GM18505 (cell line): ENCODE results near the gene MAP4K4.

ENCODE experiments used
- ATAC-seq: cut with Tn5 transposase; IDR thresholded peaks from one replicate; pipeline ENCODE4 v1.9.1; 2021; ENCODE audit not compliant: unreplicated experiment
- POLR2A ChIP-seq: IDR thresholded peaks from 4 replicates; pipeline ENCODE4 v1.6.1; 2011; ENCODE audit warnings: borderline replicate concordance; ENCODE audit not compliant: insufficient read depth, insufficient read length; ENCODE audit errors: extremely low read depth

Gene MAP4K4

GRCh38 chr2:101698844-101699754, 1.6 kb downstream of the MAP4K4 start:
- no peak for ATAC-seq
- TF ChIP-seq POLR2A = no peak

- TF ChIP-seq POLR2A = no peak
These were observed 2.4 kb downstream of the MAP4K4 start for GRCh38 chr2:101699755-101700461.

GRCh38 chr2:101704046-101704466, 6.5 kb downstream of the MAP4K4 start:
- no peak for ATAC-seq
- TF ChIP-seq POLR2A = no peak

More at GRCh38 chr2:101699755-101700461, 2.4 kb downstream of the MAP4K4 start:
- no peak for ATAC-seq

GRCh38 chr2:101704816-101705578, 7.5 kb downstream of the MAP4K4 start:
- no peak for ATAC-seq
- no peak for TF ChIP-seq POLR2A

GRCh38 chr2:101706121-101706818, 8.8 kb downstream of the MAP4K4 start:
- no peak for TF ChIP-seq POLR2A
- no peak for ATAC-seq

- peak; percentile 64 for ATAC-seq
- TF ChIP-seq POLR2A = no peak
These were observed 9.3 kb downstream of the MAP4K4 start for GRCh38 chr2:101706819-101707177.

GRCh38 chr2:101710036-101710435, 12.5 kb downstream of the MAP4K4 start:
- no peak for TF ChIP-seq POLR2A

GRCh38 chr2:101710471-101711318, 13.2 kb downstream of the MAP4K4 start:
- no peak for ATAC-seq
- no peak for TF ChIP-seq POLR2A

More at GRCh38 chr2:101710036-101710435, 12.5 kb downstream of the MAP4K4 start:
- no peak for ATAC-seq

- TF ChIP-seq POLR2A = no peak
- ATAC-seq = no peak
These were observed 16.6 kb downstream of the MAP4K4 start for GRCh38 chr2:101714118-101714517.

GRCh38 chr2:101717071-101717845, 19.8 kb downstream of the MAP4K4 start:
- ATAC-seq = peak; percentile 77
- no peak for TF ChIP-seq POLR2A

GRCh38 chr2:101718479-101718878, 21.0 kb downstream of the MAP4K4 start:
- no peak for ATAC-seq
- no peak for TF ChIP-seq POLR2A
